GM23338 (cell line): Measurements from ENCODE around the gene NR3C1. TPM values are rescaled to one million over a fixed set of nuclear protein-coding genes. Genes with fewer than 3 reads are reported as not detected.

Source experiments
- ATAC-seq: fragments of 200-7000 bp; cut with Tn5 transposase; 3 replicates; pipeline ENCODE4 v1.9.1; 2020
- DNase-seq: peaks from one replicate; pipeline ENCODE4 v3.0.0-alpha.2; 2015; ENCODE audit warnings: low spot score
- H2AFZ ChIP-seq: fragments of 200-600 bp; sonication (generic); 2 replicates; pipeline ENCODE4 v1.8.0; 2016; ENCODE audit warnings: antibody characterized with exemption, mild to moderate bottlenecking, moderate library complexity
- H3F3A ChIP-seq: fragments of 200-600 bp; sonication (generic); replicated peaks from 2 replicates; pipeline ENCODE4 v1.8.0; 2017; ENCODE audit warnings: antibody characterized with exemption, mixed run types, low read depth
- H3K27ac ChIP-seq: fragments of 200-600 bp; sonication (generic); 2 replicates; pipeline ENCODE4 v1.6.1; 2016; ENCODE audit warnings: low read depth
- H3K27me3 ChIP-seq: fragments of 200-600 bp; sonication (generic); 2 replicates; pipeline ENCODE4 v1.8.0; 2016; ENCODE audit warnings: mild to moderate bottlenecking, mixed run types, moderate library complexity; ENCODE audit not compliant: insufficient read depth
- H3K36me3 ChIP-seq: fragments of 200-600 bp; sonication (generic); 2 replicates; pipeline ENCODE4 v1.8.0; 2016; ENCODE audit warnings: mild to moderate bottlenecking; ENCODE audit not compliant: insufficient read depth
- H3K4me1 ChIP-seq: fragments of 200-600 bp; sonication (generic); 2 replicates; pipeline ENCODE4 v1.8.0; 2016; ENCODE audit warnings: mild to moderate bottlenecking, moderate library complexity; ENCODE audit not compliant: insufficient read depth
- H3K4me2 ChIP-seq: fragments of 200-600 bp; sonication (generic); 2 replicates; pipeline ENCODE4 v1.7.1; 2017; ENCODE audit warnings: mixed run types
- H3K4me3 ChIP-seq: fragments of 200-600 bp; sonication (generic); 2 replicates; pipeline ENCODE4 v1.6.1; 2016; ENCODE audit warnings: mixed run types
- H3K79me2 ChIP-seq: fragments of 200-600 bp; sonication (generic); replicated peaks from 2 replicates; pipeline ENCODE4 v1.8.0; 2017; ENCODE audit warnings: mild to moderate bottlenecking; ENCODE audit not compliant: insufficient read depth
- H3K9me2 ChIP-seq: fragments of 200-600 bp; sonication (generic); 2 replicates; pipeline ENCODE4 v1.8.0; 2017; ENCODE audit not compliant: insufficient read depth
- H4K20me1 ChIP-seq: fragments of 200-600 bp; sonication (generic); replicated peaks from 2 replicates; pipeline ENCODE4 v1.8.0; 2017; ENCODE audit warnings: mild to moderate bottlenecking; ENCODE audit not compliant: insufficient read depth
- H3K27ac Mint-ChIP-seq: 2 replicates; pipeline ENCODE4 v1.8.0; 2020; ENCODE audit warnings: inconsistent platforms, mild to moderate bottlenecking, moderate library complexity, mixed read lengths
- H3K27me3 Mint-ChIP-seq: 3 replicates; pipeline ENCODE4 v1.8.0; 2022; ENCODE audit warnings: low read depth, mild to moderate bottlenecking, moderate library complexity, mixed read lengths, inconsistent platforms; ENCODE audit not compliant: insufficient read depth, poor library complexity
- H3K36me3 Mint-ChIP-seq: 3 replicates; pipeline ENCODE4 v1.8.0; 2021; ENCODE audit warnings: low read depth, mild to moderate bottlenecking, inconsistent platforms, moderate library complexity, mixed read lengths
- H3K4me1 Mint-ChIP-seq: 3 replicates; pipeline ENCODE4 v1.8.0; 2020; ENCODE audit warnings: mild to moderate bottlenecking, inconsistent platforms, mixed read lengths
- H3K4me3 Mint-ChIP-seq: 3 replicates; pipeline ENCODE4 v1.8.0; 2021; ENCODE audit warnings: moderate library complexity, mild to moderate bottlenecking, inconsistent platforms, mixed read lengths
- H3K9me3 Mint-ChIP-seq: 3 replicates; pipeline ENCODE4 v1.8.0; 2020; ENCODE audit warnings: moderate library complexity, mild to moderate bottlenecking, inconsistent platforms, mixed read lengths
- CREB1 ChIP-seq: fragments of 250-450 bp; sonication (Bioruptor Pico); IDR thresholded peaks from 2 replicates; pipeline ENCODE4 v1.5.0; 2020; ENCODE audit warnings: low read depth, mild to moderate bottlenecking, moderate library complexity
- CTCF ChIP-seq, 2 experiments: fragments of 200-600 bp in 1 of 2; sonication (generic) in 1 of 2; conservative IDR thresholded peaks; 2 replicates each; pipeline versions ENCODE4 v1.5.1 to v1.6.1; 2016 to 2017; ENCODE audit warnings: antibody characterized with exemption in 2 of 2, low read depth in 2 of 2, mild to moderate bottlenecking in 2 of 2, moderate library complexity in 1 of 2
- ETS1 ChIP-seq: IDR thresholded peaks from 2 replicates; pipeline ENCODE4 v1.6.1; 2016; ENCODE audit warnings: antibody characterized with exemption
- EZH2 ChIP-seq: fragments of 200-600 bp; sonication (generic); IDR thresholded peaks from one replicate; pipeline ENCODE4 v1.8.0; 2017; ENCODE audit warnings: antibody characterized with exemption, mild to moderate bottlenecking, low read depth; ENCODE audit not compliant: unreplicated experiment
- EZH2phosphoT487 ChIP-seq: fragments of 200-600 bp; sonication (generic); IDR thresholded peaks from one replicate; pipeline ENCODE4 v1.8.1; 2018; ENCODE audit warnings: antibody characterized with exemption; ENCODE audit not compliant: unreplicated experiment
- JUNB ChIP-seq: IDR thresholded peaks from one replicate; pipeline ENCODE4 v1.6.1; 2016; ENCODE audit warnings: antibody characterized with exemption; ENCODE audit not compliant: unreplicated experiment
- NANOG ChIP-seq: IDR thresholded peaks from 2 replicates; pipeline ENCODE4 v1.6.1; 2016; ENCODE audit warnings: antibody characterized with exemption, borderline replicate concordance
- POLR2AphosphoS5 ChIP-seq: IDR thresholded peaks from 2 replicates; pipeline ENCODE4 v1.6.1; 2016; ENCODE audit warnings: antibody characterized with exemption, low read depth
- STAT1 ChIP-seq: IDR thresholded peaks from one replicate; pipeline ENCODE4 v1.6.1; 2016; ENCODE audit warnings: antibody characterized with exemption; ENCODE audit not compliant: unreplicated experiment
- ZNF114 ChIP-seq: fragments of 250-450 bp; sonication (Bioruptor Pico); IDR thresholded peaks from 2 replicates; pipeline ENCODE4 v1.5.0; 2020; ENCODE audit warnings: mild to moderate bottlenecking, moderate library complexity
- polyA plus RNA-seq: library from polyadenylated mRNA; unstranded; fragments of >200 nt; fragmentation: Nextera tagmentation; extraction: Ambion mirVana; gene quantifications from 2 replicates; pipeline ENCODE4 v1.2.1, GENCODE V29; 2016
- total RNA-seq: library from RNA; depleted of rRNA; stranded (reverse); fragments of >200 nt; shearing (Covaris generic); gene quantifications from 2 replicates; pipeline ENCODE4 v1.2.3, GENCODE V29; 2014
- TF ChIP-seq, protein P1 (sequence below): fragments of 250-450 bp; sonication (Bioruptor Pico); IDR thresholded peaks from 2 replicates; pipeline ENCODE4 v1.5.0; 2020; ENCODE audit warnings: mild to moderate bottlenecking, moderate library complexity
- TF ChIP-seq, protein P2 (sequence below): IDR thresholded peaks from one replicate; pipeline ENCODE4 v1.6.1; 2018; ENCODE audit warnings: antibody characterized with exemption; ENCODE audit not compliant: unreplicated experiment

NR3C1 gene
- total and polyA plus RNA-seq, 2 experiments from 2014 or later = 1.2 to 4.6 TPM

GRCh38 chr5:143247134-143247815 is 156.2 kb downstream of the NR3C1 start (continued):
- TF ChIP-seq, protein P1, sequence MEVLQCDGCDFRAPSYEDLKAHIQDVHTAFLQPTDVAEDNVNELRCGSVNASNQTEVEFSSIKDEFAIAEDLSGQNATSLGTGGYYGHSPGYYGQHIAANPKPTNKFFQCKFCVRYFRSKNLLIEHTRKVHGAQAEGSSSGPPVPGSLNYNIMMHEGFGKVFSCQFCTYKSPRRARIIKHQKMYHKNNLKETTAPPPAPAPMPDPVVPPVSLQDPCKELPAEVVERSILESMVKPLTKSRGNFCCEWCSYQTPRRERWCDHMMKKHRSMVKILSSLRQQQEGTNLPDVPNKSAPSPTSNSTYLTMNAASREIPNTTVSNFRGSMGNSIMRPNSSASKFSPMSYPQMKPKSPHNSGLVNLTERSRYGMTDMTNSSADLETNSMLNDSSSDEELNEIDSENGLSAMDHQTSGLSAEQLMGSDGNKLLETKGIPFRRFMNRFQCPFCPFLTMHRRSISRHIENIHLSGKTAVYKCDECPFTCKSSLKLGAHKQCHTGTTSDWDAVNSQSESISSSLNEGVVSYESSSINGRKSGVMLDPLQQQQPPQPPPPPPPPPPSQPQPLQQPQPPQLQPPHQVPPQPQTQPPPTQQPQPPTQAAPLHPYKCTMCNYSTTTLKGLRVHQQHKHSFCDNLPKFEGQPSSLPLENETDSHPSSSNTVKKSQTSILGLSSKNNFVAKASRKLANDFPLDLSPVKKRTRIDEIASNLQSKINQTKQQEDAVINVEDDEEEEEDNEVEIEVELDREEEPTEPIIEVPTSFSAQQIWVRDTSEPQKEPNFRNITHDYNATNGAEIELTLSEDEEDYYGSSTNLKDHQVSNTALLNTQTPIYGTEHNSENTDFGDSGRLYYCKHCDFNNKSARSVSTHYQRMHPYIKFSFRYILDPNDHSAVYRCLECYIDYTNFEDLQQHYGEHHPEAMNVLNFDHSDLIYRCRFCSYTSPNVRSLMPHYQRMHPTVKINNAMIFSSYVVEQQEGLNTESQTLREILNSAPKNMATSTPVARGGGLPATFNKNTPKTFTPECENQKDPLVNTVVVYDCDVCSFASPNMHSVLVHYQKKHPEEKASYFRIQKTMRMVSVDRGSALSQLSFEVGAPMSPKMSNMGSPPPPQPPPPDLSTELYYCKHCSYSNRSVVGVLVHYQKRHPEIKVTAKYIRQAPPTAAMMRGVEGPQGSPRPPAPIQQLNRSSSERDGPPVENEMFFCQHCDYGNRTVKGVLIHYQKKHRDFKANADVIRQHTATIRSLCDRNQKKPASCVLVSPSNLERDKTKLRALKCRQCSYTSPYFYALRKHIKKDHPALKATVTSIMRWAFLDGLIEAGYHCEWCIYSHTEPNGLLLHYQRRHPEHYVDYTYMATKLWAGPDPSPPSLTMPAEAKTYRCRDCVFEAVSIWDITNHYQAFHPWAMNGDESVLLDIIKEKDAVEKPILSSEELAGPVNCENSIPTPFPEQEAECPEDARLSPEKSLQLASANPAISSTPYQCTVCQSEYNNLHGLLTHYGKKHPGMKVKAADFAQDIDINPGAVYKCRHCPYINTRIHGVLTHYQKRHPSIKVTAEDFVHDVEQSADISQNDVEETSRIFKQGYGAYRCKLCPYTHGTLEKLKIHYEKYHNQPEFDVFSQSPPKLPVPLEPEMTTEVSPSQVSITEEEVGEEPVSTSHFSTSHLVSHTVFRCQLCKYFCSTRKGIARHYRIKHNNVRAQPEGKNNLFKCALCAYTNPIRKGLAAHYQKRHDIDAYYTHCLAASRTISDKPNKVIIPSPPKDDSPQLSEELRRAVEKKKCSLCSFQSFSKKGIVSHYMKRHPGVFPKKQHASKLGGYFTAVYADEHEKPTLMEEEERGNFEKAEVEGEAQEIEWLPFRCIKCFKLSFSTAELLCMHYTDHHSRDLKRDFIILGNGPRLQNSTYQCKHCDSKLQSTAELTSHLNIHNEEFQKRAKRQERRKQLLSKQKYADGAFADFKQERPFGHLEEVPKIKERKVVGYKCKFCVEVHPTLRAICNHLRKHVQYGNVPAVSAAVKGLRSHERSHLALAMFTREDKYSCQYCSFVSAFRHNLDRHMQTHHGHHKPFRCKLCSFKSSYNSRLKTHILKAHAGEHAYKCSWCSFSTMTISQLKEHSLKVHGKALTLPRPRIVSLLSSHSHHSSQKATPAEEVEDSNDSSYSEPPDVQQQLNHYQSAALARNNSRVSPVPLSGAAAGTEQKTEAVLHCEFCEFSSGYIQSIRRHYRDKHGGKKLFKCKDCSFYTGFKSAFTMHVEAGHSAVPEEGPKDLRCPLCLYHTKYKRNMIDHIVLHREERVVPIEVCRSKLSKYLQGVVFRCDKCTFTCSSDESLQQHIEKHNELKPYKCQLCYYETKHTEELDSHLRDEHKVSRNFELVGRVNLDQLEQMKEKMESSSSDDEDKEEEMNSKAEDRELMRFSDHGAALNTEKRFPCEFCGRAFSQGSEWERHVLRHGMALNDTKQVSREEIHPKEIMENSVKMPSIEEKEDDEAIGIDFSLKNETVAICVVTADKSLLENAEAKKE (CRISPR knock-in tag) = no peak
- TF ChIP-seq ZNF114 (CRISPR knock-in tag) (no peak), JUNB (no peak), EZH2 (no peak), POLR2AphosphoS5 (no peak)

GRCh38 chr5:143245929-143246561 is 157.4 kb downstream of the NR3C1 start:
- Mint-ChIP-seq H3K4me1 (peaks cover 7% of the 10 kb centered on the region), H3K4me3 (no peak overlapping the region), H3K9me3 (no peaks in the 10 kb centered on the region; the same call in 1 of the 3 replicates), H3K27me3 (peaks cover 6% of the 10 kb centered on the region), H3K36me3 (no peaks in the 10 kb centered on the region), H3K27ac (no peak overlapping the region)
- no peak for DNase-seq
- Histone ChIP-seq H3K4me1 (no peaks in the 10 kb centered on the region), H3K27ac (no peak overlapping the region), H3K27me3 (no peaks in the 10 kb centered on the region), H4K20me1 (no peaks in the 10 kb centered on the region), H3F3A (no peaks in the 10 kb centered on the region), H3K36me3 (no peaks in the 10 kb centered on the region), H3K4me3 (no peak overlapping the region), H3K4me2 (no peak overlapping the region), H3K79me2 (no peaks in the 10 kb centered on the region), H3K9me2 (0 out of 2 replicates have a peak, but pooled peaks cover 11% of the 10 kb centered on the region), H2AFZ (no peak overlapping the region)
- ATAC-seq = no peak
- no peak for TF ChIP-seq ETS1
- no peak for TF ChIP-seq JUNB
- TF ChIP-seq, protein P2, sequence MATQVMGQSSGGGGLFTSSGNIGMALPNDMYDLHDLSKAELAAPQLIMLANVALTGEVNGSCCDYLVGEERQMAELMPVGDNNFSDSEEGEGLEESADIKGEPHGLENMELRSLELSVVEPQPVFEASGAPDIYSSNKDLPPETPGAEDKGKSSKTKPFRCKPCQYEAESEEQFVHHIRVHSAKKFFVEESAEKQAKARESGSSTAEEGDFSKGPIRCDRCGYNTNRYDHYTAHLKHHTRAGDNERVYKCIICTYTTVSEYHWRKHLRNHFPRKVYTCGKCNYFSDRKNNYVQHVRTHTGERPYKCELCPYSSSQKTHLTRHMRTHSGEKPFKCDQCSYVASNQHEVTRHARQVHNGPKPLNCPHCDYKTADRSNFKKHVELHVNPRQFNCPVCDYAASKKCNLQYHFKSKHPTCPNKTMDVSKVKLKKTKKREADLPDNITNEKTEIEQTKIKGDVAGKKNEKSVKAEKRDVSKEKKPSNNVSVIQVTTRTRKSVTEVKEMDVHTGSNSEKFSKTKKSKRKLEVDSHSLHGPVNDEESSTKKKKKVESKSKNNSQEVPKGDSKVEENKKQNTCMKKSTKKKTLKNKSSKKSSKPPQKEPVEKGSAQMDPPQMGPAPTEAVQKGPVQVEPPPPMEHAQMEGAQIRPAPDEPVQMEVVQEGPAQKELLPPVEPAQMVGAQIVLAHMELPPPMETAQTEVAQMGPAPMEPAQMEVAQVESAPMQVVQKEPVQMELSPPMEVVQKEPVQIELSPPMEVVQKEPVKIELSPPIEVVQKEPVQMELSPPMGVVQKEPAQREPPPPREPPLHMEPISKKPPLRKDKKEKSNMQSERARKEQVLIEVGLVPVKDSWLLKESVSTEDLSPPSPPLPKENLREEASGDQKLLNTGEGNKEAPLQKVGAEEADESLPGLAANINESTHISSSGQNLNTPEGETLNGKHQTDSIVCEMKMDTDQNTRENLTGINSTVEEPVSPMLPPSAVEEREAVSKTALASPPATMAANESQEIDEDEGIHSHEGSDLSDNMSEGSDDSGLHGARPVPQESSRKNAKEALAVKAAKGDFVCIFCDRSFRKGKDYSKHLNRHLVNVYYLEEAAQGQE = no peak
- TF ChIP-seq EZH2phosphoT487 = no peak
- TF ChIP-seq NANOG = no peak
- no peak for TF ChIP-seq EZH2
- no peak for TF ChIP-seq CREB1 (CRISPR knock-in tag)
- TF ChIP-seq CTCF (conservative IDR thresholded peaks at IDR 0.05; ENCODE audit: low read depth in 2 of 2) = no peak
- no peak for TF ChIP-seq STAT1
